Neural progenitor cell (in vitro differentiated cells): ENCODE data around the gene NHLRC3. TPM values are rescaled to one million over a fixed set of nuclear protein-coding genes. Genes with fewer than 3 reads are reported as not detected.

Experiments used
- DNase-seq: peaks from one replicate; pipeline ENCODE4 v3.0.0-alpha.2; 2016; ENCODE audit warnings: low spot score
- H2AFZ ChIP-seq: fragments of 200-600 bp; sonication (generic); replicated peaks from 2 replicates; pipeline ENCODE4 v1.6.1; 2016; ENCODE audit warnings: antibody characterized with exemption
- H3F3A ChIP-seq: fragments of 200-600 bp; sonication (generic); 2 replicates; pipeline ENCODE4 v1.6.1; 2016; ENCODE audit warnings: antibody characterized with exemption, low read depth
- H3K27ac ChIP-seq: fragments of 200-600 bp; sonication (generic); 2 replicates; pipeline ENCODE4 v1.5.1; 2016; ENCODE audit warnings: mild to moderate bottlenecking
- H3K27me3 ChIP-seq: fragments of 200-600 bp; sonication (generic); 2 replicates; pipeline ENCODE4 v1.6.1; 2016; ENCODE audit warnings: mild to moderate bottlenecking, moderate library complexity
- H3K36me3 ChIP-seq: fragments of 200-600 bp; sonication (generic); 2 replicates; pipeline ENCODE4 v1.5.1; 2016
- H3K4me1 ChIP-seq: fragments of 200-600 bp; sonication (generic); 2 replicates; pipeline ENCODE4 v1.6.1; 2016; ENCODE audit warnings: mixed run types
- H3K4me2 ChIP-seq: fragments of 200-600 bp; sonication (generic); 2 replicates; pipeline ENCODE4 v1.6.1; 2016
- H3K4me3 ChIP-seq: fragments of 200-600 bp; sonication (generic); 2 replicates; pipeline ENCODE4 v1.5.1; 2016
- H3K79me2 ChIP-seq: fragments of 200-600 bp; sonication (generic); 2 replicates; pipeline ENCODE4 v1.6.1; 2016; ENCODE audit warnings: low read depth
- H3K9ac ChIP-seq: fragments of 200-600 bp; sonication (generic); 2 replicates; pipeline ENCODE4 v1.6.1; 2016
- H3K9me3 ChIP-seq: fragments of 200-600 bp; sonication (generic); 2 replicates; pipeline ENCODE4 v1.5.1; 2016; ENCODE audit warnings: low read depth
- H4K20me1 ChIP-seq: fragments of 200-600 bp; sonication (generic); 2 replicates; pipeline ENCODE4 v1.6.1; 2016; ENCODE audit warnings: low read depth
- H3K27ac Mint-ChIP-seq: 3 replicates; pipeline ENCODE4 v1.8.0; 2021; ENCODE audit warnings: mixed read lengths
- H3K27me3 Mint-ChIP-seq: 2 replicates; pipeline ENCODE4 v1.8.0; 2022; ENCODE audit warnings: low read depth, mild to moderate bottlenecking, inconsistent platforms, moderate library complexity, mixed read lengths; ENCODE audit not compliant: insufficient read depth
- H3K36me3 Mint-ChIP-seq: 3 replicates; pipeline ENCODE4 v1.8.0; 2021; ENCODE audit warnings: mixed read lengths
- H3K4me1 Mint-ChIP-seq: 3 replicates; pipeline ENCODE4 v1.8.0; 2021; ENCODE audit warnings: mixed read lengths
- H3K4me3 Mint-ChIP-seq: 3 replicates; pipeline ENCODE4 v1.8.0; 2021; ENCODE audit warnings: mild to moderate bottlenecking, moderate library complexity, mixed read lengths
- H3K9me3 Mint-ChIP-seq: 3 replicates; pipeline ENCODE4 v1.8.0; 2020; ENCODE audit warnings: mixed read lengths
- EZH2 ChIP-seq: fragments of 200-600 bp; sonication (generic); IDR thresholded peaks from 2 replicates; pipeline ENCODE4 v1.6.1; 2017; ENCODE audit warnings: antibody characterized with exemption, mild to moderate bottlenecking, moderate library complexity
- EZH2phosphoT487 ChIP-seq: fragments of 200-600 bp; sonication (generic); IDR thresholded peaks from 2 replicates; pipeline ENCODE4 v1.6.1; 2017; ENCODE audit warnings: antibody characterized with exemption
- total RNA-seq: library from RNA; depleted of rRNA; stranded (reverse); fragments of >200 nt; gene quantifications from 2 replicates; pipeline ENCODE4 v1.2.3, GENCODE V29; 2015; ENCODE audit warnings: low replicate concordance

NHLRC3 gene
- total RNA-seq, 1 donor from 2014 or later = 42.5 TPM

DNA sequence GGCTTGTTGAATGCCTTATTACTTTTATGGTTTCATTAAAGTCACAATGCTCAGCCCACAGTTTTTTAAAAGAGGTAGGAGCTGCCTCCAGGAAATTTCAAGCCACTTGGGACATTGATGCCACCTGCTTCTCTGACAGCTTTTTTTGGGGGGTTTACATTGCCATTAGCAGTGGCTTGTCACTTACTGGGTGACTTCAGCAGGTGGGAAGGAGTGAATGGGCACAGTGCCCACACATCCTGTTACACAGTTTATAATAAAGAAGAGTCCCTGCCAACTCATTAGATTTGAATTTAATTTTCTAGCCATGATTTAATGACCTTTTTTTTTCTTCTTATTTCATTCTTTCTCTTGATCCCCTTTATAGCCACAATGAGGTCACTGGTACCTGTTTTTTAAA lies 61.0 kb downstream of the NHLRC3 start:
- H2AFZ ChIP-seq = no peak overlapping the region
- Mint-ChIP-seq H3K4me3 (no peak overlapping the region), H3K27ac (no peak overlapping the region), H3K27me3 (no peaks in the 10 kb centered on the region), H3K9me3 (no peaks in the 10 kb centered on the region), H3K36me3 (no peaks in the 10 kb centered on the region), H3K4me1 (peaks cover 2% of the 10 kb centered on the region)
- no peaks in the 10 kb centered on the region for H3K79me2 ChIP-seq
- H3K9me3 ChIP-seq = no peaks in the 10 kb centered on the region
- peaks cover 7% of the 10 kb centered on the region for H3F3A ChIP-seq
- no peak overlapping the region for H3K4me2 ChIP-seq
- H3K4me1 ChIP-seq = peaks cover 19% of the 10 kb centered on the region
- H3K9ac ChIP-seq = no peak overlapping the region
- DNase-seq = no peak
- H3K27ac ChIP-seq = no peak overlapping the region
- no peaks in the 10 kb centered on the region for H3K27me3 ChIP-seq
- H3K36me3 ChIP-seq = no peaks in the 10 kb centered on the region
- no peak for TF ChIP-seq EZH2
- TF ChIP-seq EZH2phosphoT487 = no peak
- no peaks in the 10 kb centered on the region for H4K20me1 ChIP-seq
- no peak overlapping the region for H3K4me3 ChIP-seq

Other genes with a start within 250 kb of the NHLRC3 start
- 0.21 and 0.28 TPM in 2 replicates for gene STOML3, start 47.6 kb upstream of the NHLRC3 start, total RNA-seq
- gene PROSER1, start 367 bp upstream of the NHLRC3 start, total RNA-seq = 44.4 and 72.0 TPM in 2 replicates